Activated CD4-positive, alpha-beta T cell treated with anti-CD3 and anti-CD28 coated beads for 4 hours (primary cell): ENCODE data around the gene SARDH.
"Not testable (repeated sequence)": the region's sequence is repeated elsewhere in the genome, so short reads cannot be mapped to it uniquely, and the experiment has no call there.

Experiments used
- DNase-seq, 2 donors: peaks; one replicate each; pipeline ENCODE4 v3.0.0-alpha.2; 2020

Gene SARDH

GRCh38 chr9:133775291-133775690, 37.1 kb upstream of the SARDH start:
- no peak for DNase-seq

DNA sequence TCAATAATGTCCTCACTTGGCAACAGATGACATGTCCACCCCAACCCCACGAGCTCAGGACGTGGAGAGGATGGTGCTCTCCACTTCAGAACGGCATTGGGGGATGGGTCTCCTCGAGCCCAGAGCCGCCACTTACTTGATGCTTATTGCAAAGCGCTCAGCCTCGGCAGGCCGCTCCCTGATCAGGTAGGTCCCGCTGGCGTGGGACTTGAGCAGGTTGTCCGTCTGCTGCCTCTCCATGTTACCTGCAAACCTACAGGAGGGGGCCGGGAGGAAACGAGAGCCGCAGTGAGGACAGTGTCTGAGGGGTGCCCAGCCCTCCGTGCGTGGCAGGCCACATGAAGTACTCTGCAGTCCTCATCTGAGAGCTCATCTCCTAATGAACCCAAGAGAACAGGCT, 36.6 kb upstream of the SARDH start:
- no peak for DNase-seq

GRCh38 chr9:133773889-133774655, 35.9 kb upstream of the SARDH start:
- no peak for DNase-seq

- DNase-seq, result no peak
Measured at GRCh38 chr9:133772581-133772980, 34.4 kb upstream of the SARDH start.

- no peak for DNase-seq
Measured at GRCh38 chr9:133771486-133772482, 33.6 kb upstream of the SARDH start.

DNA sequence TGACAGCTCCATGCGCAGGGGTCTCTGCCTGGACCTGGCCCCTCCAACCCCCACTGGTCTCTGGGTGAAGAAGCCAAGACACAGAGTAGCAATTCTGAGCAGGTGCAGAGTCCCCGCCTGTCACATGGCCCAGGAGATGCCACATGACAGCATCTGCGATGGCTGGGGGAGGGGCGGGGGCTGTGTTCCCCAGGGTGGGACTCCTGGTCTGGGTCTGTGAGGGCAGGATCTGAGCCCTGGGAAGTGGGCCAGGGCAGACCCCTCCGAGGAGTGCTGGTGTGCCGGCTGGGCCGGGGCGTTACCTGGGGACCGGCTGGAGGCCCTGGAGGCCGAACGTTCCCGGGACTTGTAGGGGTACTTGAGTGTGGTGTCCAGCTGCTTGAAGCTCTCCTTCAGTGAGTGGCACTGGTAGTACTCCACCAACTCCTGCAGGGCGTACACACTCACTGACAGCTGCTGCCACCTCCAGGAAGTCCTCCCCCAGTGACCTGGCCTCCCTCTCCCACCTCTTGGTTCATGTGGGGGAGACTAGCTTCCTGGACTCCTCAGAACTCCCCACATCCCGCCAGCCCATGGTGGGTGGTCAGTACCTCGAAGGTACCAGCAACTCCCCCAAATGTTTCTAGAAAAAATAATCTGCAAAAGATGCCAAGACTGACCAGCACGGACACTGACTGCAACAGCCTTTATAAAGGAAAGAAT, 32.1 kb upstream of the SARDH start:
- DNase-seq, result no peak

- no peak for DNase-seq
Measured at GRCh38 chr9:133769511-133770075, 31.4 kb upstream of the SARDH start.

DNA sequence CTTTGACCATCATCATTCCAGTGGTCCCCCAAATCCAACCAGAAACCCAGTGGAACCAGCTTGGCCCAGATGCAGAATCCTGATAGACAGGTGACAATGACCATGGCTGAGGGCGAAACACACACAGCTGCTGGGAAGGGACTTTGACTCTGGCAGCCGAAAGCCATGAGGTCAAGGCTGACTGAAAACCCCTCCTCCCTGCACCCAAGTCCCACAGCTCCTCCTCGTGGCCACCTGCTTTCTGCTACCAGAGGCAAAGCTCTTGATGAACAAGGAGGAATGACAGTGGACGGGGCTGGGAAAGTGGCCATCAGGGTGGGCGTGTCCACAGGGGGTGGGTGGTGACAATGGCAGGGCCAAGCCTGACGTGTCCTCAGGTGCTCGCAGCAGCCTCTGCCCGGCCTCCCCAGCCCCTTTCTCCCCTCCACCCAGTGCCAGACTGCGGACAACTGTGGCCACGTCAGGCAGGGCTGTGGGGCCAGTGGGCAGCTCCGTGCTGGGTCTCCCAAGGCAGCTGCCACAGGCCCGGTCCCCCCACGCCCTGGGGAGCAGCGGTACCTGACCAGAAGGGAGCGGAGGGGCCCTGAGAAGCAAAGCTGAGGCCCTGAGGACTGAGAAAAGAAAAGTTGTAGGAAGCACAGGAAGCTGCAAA, 30.8 kb upstream of the SARDH start:
- DNase-seq, result no peak

GRCh38 chr9:133768371-133768858, 30.3 kb upstream of the SARDH start:
- no peak for DNase-seq

- DNase-seq, result no peak
Measured at GRCh38 chr9:133767625-133768024, 29.5 kb upstream of the SARDH start.

GRCh38 chr9:133767008-133767407, 28.9 kb upstream of the SARDH start:
- DNase-seq, result no peak

- not testable (repeated sequence) for DNase-seq
Measured at GRCh38 chr9:133766234-133766633, 28.1 kb upstream of the SARDH start.

DNA sequence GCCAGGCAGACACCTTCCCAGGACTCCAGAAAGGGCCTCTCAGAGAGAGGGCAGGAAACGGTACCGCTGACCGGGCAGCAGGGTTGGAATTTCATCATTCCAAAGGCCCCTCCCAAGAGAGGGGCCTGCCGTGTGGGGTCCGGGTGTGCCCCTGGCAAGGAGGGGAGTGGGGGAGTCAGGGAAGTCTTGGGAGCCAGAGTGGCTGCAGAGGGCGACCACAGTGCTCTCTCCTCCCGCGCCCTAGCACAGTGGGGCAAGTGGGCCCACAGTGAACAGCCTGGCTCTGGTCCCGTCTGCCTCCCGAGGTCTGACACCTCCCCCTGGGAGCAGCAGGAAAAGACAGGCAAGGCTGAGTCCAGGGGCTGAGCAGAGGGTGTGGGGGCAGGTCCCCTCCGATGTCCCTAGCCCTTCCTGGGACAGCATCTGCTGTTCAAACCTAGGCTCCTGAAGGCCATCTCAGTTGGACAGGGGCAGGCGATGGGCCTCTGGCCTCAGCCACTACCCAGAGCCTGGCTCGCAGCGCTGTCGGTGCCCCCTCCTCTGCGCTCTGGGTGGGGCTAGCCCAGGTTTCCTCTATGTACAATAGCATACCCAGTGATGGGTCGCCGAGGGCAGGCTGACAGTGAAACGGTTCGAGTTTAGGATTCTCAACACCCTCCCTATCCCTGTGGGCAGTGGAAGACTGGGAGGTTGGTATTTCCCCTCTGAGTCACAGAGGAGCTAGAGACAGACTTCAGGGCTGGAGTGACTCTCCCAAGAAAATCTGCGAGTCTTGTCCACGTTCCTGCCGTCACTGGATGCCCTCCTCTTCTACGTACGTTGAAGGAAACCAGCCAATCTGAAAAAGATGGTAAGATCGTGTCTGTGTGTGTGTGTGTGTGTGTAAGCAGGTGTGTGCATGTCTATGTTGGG, 25.4 kb upstream of the SARDH start:
- no peak for DNase-seq

- no peak for DNase-seq
Measured at GRCh38 chr9:133762488-133763271, 24.5 kb upstream of the SARDH start.

DNA sequence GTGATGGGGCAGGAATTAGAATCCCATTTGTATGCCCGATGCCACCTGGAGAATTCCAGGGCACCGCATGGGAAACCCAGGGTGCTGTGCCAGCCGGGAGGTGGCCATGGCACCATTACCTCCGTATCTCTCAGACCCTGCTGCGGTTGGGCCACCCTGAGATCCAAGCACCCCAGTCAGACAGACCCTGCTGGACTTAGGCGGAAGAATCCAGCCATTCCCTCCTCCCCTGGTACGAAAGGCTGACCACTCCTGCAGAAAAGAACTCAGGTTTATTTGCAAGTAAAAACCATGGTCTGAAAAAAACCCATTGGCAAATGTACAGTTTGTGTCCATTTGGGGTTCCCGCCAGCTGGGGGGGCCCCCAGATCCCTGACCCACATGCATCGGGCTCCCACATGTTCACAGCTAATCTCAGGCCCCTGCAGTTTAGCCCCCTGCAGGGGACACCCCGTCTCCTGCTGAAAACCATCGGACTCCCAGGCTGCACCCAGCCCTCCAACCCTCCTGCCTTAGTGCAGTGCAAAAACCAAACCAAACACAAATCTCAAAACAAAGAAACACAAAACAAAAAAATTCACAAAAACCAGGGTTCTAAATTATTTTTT, 23.6 kb upstream of the SARDH start:
- DNase-seq, result no peak

- no peak for DNase-seq
Measured at GRCh38 chr9:133760713-133761290, 22.6 kb upstream of the SARDH start.

GRCh38 chr9:133759946-133760345, 21.8 kb upstream of the SARDH start:
- no peak for DNase-seq

DNA sequence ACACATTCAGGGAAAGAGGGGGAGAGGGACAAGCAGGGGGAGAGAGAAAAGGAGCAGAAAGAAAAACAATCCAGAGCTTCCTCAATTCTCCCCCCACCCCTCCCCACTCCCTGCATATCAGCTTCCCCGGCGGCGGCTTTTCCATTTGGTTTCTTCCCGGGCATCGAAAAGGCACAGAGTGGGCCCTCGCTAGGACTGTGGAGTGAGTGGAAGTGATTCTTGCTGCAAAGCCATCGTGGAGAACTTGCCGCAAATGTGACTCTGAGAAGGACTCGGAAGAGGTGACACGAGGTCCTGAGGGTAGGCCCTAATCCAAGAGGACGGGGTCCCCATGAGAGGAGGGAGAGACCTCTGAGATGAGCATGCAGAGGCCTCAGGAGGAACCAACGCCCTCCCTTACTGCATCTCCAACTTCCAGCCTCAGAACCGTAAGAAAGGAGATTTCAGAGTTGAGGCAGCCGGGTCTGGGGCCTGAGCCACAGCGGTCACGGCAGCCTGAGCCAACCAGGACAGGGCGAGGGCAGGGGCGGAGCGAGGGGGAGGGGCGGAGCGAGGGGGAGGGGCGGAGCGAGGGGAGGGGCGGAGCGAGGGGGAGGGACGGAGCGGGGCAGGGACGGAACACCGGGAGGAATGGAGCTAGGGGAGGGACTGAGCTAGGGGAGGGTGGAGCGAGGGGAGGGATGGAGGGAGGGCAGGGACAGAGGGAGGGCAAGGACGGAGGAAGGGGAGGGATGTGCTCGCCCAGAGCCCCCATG, 21.2 kb upstream of the SARDH start:
- DNase-seq, result no peak

GRCh38 chr9:133758228-133758627, 20.1 kb upstream of the SARDH start:
- no peak for DNase-seq
